ENCODE data around the gene PDGFC. TPM values are rescaled to one million over a fixed set of nuclear protein-coding genes. Genes with fewer than 3 reads are reported as not detected.

Gene PDGFC
- total and polyA plus RNA-seq, 2 of the 13 experiments (the other 11 are each of a cell fraction or from before 2014, with no cell fraction given), result 4.6 to 9.1 TPM

GRCh38 chr4:157013656-157014055, 42.1 kb upstream of the PDGFC start (continued):
- TF ChIP-seq ZNF580 (CRISPR knock-in tag; IDR thresholded peaks at IDR 0.05; ENCODE audit: borderline replicate concordance, low read depth), result no peak
- TF ChIP-seq KAT7 (CRISPR knock-in tag; IDR thresholded peaks at IDR 0.05; ENCODE audit: borderline replicate concordance), result no peak

GRCh38 chr4:157012781-157013180, 41.2 kb upstream of the PDGFC start:
- Histone ChIP-seq H3K4me2 (ENCODE audit: low read depth, low read length) (no peak overlapping the region), H4K20me1 (ENCODE audit: insufficient read depth, low read length) (no peaks in the 10 kb centered on the region), H3K79me2 (ENCODE audit: insufficient read depth, low read length) (no peaks in the 10 kb centered on the region), H2AFZ (ENCODE audit: low read length) (no peak overlapping the region), H3K4me3 (replicated peaks in 1 of 3; ENCODE audit: insufficient read depth in 1 of 3, low read depth in 2 of 3, low read length in 3 of 3) (no peak overlapping the region), H3K36me3 (replicated peaks in 1 of 2; ENCODE audit: control insufficient read depth in 1 of 2, insufficient read depth in 2 of 2, low read length in 2 of 2) (no peaks in the 10 kb centered on the region), H3K27me3 (ENCODE audit: control insufficient read depth in 1 of 2, insufficient read depth in 2 of 2, low read length in 2 of 2) (no peaks in the 10 kb centered on the region), H3K27ac (ENCODE audit: extremely low read length, insufficient read depth, low read length) (no peak overlapping the region), H3K9me3 (ENCODE audit: low read length) (no peaks in the 10 kb centered on the region), H3K9ac (ENCODE audit: insufficient read depth, low read depth, low read length) (no peak overlapping the region), H3K4me1 (ENCODE audit: insufficient read depth, low read length) (no peaks in the 10 kb centered on the region)
- WGBS (ENCODE audit: low lambda C conversion rate), result 0% methylated on average over 2 of the region's 2 CpGs
- ATAC-seq, result no peak
- in situ Hi-C loops (cut with HindIII; ENCODE audit: extremely low pct_ligation_motif_present, low pct_unique_long_range_greater_than_20kb), result no loop called here
- CTCF ChIA-PET (ENCODE audit: low intra/inter-chr PET ratio, low total read pairs), result no interaction called here
- no peak for FAIRE-seq
- POLR2A ChIA-PET, result no interaction called here
- TF ChIP-seq PREB (CRISPR knock-in tag; IDR thresholded peaks at IDR 0.05) (no peak), STAG1 (CRISPR knock-in tag; IDR thresholded peaks at IDR 0.05) (no peak), HNF4A (CRISPR knock-in tag; IDR thresholded peaks at IDR 0.05) (no peak), ZSCAN21 (CRISPR knock-in tag; IDR thresholded peaks at IDR 0.05; ENCODE audit: borderline replicate concordance) (no peak), FOXO4 (CRISPR knock-in tag; conservative IDR thresholded peaks at IDR 0.05) (no peak)
- DNase-seq (ENCODE audit: low spot score), result no peak
- intact Hi-C loops (cut with micrococcal nuclease; ENCODE audit: unreplicated experiment), result no loop called here
- no TSS peak for BruUV-seq (replicated peaks)

All from HepG2 (cell line).